Hepatocyte (in vitro differentiated cells): ENCODE measurements around the gene C10orf67. TPM values are rescaled to one million over a fixed set of nuclear protein-coding genes. Genes with fewer than 3 reads are reported as not detected.

Experiments
- DNase-seq: peaks from one replicate; pipeline ENCODE4 v3.0.0-alpha.2; 2016; ENCODE audit warnings: low spot score
- H2AFZ ChIP-seq: fragments of 200-600 bp; sonication (generic); 2 replicates; pipeline ENCODE4 v1.6.0; 2016; ENCODE audit warnings: antibody characterized with exemption, mild to moderate bottlenecking
- H3K27ac ChIP-seq: fragments of 200-600 bp; sonication (generic); 2 replicates; pipeline ENCODE4 v1.5.1; 2016; ENCODE audit warnings: mild to moderate bottlenecking
- H3K27me3 ChIP-seq: fragments of 200-600 bp; sonication (generic); 2 replicates; pipeline ENCODE4 v1.6.1; 2016
- H3K36me3 ChIP-seq: fragments of 200-600 bp; sonication (generic); replicated peaks from 2 replicates; pipeline ENCODE4 v1.5.1; 2016; ENCODE audit warnings: low read depth; ENCODE audit not compliant: insufficient read depth
- H3K4me1 ChIP-seq: fragments of 200-600 bp; sonication (generic); 2 replicates; pipeline ENCODE4 v1.5.1; 2016; ENCODE audit warnings: mild to moderate bottlenecking, moderate library complexity; ENCODE audit not compliant: insufficient read depth
- H3K4me2 ChIP-seq: fragments of 200-600 bp; sonication (generic); 2 replicates; pipeline ENCODE4 v1.6.0; 2016
- H3K4me3 ChIP-seq: fragments of 200-600 bp; sonication (generic); 2 replicates; pipeline ENCODE4 v1.5.1; 2016; ENCODE audit warnings: mild to moderate bottlenecking
- H3K79me2 ChIP-seq: fragments of 200-600 bp; sonication (generic); 2 replicates; pipeline ENCODE4 v1.6.0; 2017; ENCODE audit warnings: mild to moderate bottlenecking
- H3K9me2 ChIP-seq: fragments of 200-600 bp; sonication (generic); replicated peaks from 2 replicates; pipeline ENCODE4 v1.6.0; 2017; ENCODE audit warnings: mild to moderate bottlenecking; ENCODE audit not compliant: insufficient read depth
- H3K9me3 ChIP-seq: fragments of 200-600 bp; sonication (generic); 2 replicates; pipeline ENCODE4 v1.5.1; 2016; ENCODE audit warnings: low read depth, mild to moderate bottlenecking
- H4K20me1 ChIP-seq: fragments of 200-600 bp; sonication (generic); 2 replicates; pipeline ENCODE4 v1.6.0; 2016; ENCODE audit warnings: mild to moderate bottlenecking; ENCODE audit not compliant: insufficient read depth, poor library complexity, severe bottlenecking
- EZH2 ChIP-seq: fragments of 200-600 bp; sonication (generic); IDR thresholded peaks from 2 replicates; pipeline ENCODE4 v1.6.1; 2016; ENCODE audit warnings: antibody characterized with exemption, mild to moderate bottlenecking, borderline replicate concordance
- EZH2phosphoT487 ChIP-seq: fragments of 200-600 bp; sonication (generic); IDR thresholded peaks from one replicate; pipeline ENCODE4 v1.6.1; 2018; ENCODE audit warnings: antibody characterized with exemption, mild to moderate bottlenecking, low read depth, moderate library complexity; ENCODE audit not compliant: unreplicated experiment, severe bottlenecking
- WGBS: methylation state at CpG from one replicate; pipeline ENCODE4 v1.1.6; 2016; ENCODE audit warnings: low lambda C conversion rate; ENCODE audit errors: missing lambda C conversion rate; 5-methylcytosine and 5-hydroxymethylcytosine counted together
- microRNA counts: library from miRNA; unstranded; fragments of <30 nt; microRNA quantifications from one replicate; lab custom pipeline; 2017
- microRNA-seq: library from miRNA; unstranded; fragments of <30 nt; microRNA quantifications from one replicate; pipeline ENCODE4, GENCODE V29; 2017
- polyA plus RNA-seq: library from polyadenylated mRNA; unstranded; fragments of >200 nt; fragmentation: Nextera tagmentation; extraction: Ambion mirVana; gene quantifications from 2 replicates; pipeline ENCODE4 v1.2.1, GENCODE V29; 2016
- small RNA-seq: library from RNA; depleted of rRNA; stranded (forward); fragments of <200 nt; gene quantifications from one replicate; pipeline ENCODE3, GENCODE V24; 2014
- total RNA-seq: library from RNA; depleted of rRNA; stranded (reverse); fragments of >200 nt; gene quantifications from 2 replicates; pipeline ENCODE4 v1.2.3, GENCODE V29; 2014
- TF ChIP-seq, protein P1 (sequence below): fragments of 200-600 bp; sonication (generic); IDR thresholded peaks from 2 replicates; pipeline ENCODE4 v1.5.1; 2016; ENCODE audit warnings: antibody characterized with exemption, mild to moderate bottlenecking; ENCODE audit not compliant: poor library complexity

C10orf67 gene
- total and polyA plus RNA-seq, 2 experiments from 2014 or later = 0.10 TPM; not detected in 1

DNA sequence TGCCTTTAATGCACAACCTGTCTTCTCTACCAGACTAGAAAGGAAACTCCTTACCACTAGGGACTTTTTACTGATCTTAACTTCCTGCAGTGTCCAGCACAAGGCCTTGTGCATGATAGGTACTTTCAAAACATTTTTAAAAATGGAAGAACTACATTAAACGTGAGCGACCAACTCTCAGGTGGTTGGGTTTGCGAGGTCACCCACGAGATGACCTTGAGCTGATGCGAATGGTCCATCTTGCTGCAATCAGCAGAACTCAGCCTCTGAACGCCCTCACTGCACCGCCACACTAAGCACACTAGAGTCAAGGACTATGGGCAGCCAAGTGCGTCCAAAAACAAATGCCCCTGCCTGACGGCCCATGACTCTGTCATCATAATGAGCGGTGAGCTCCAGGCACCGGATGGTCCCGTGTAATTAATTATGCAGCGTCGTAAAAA is 187.3 kb downstream of the C10orf67 start:
- Histone ChIP-seq H4K20me1 (no peaks in the 10 kb centered on the region), H3K27me3 (peaks cover 33% of the 10 kb centered on the region), H3K36me3 (no peaks in the 10 kb centered on the region), H3K9me2 (no peaks in the 10 kb centered on the region), H3K4me2 (no peak overlapping the region), H3K4me3 (no peak overlapping the region), H3K9me3 (no peaks in the 10 kb centered on the region), H3K79me2 (no peaks in the 10 kb centered on the region), H3K4me1 (no peaks in the 10 kb centered on the region), H3K27ac (no peak overlapping the region), H2AFZ (no peak overlapping the region)
- WGBS = 74% methylated on average over 14 of the region's 14 CpGs
- TF ChIP-seq EZH2 (no peak), EZH2phosphoT487 (no peak)
- TF ChIP-seq, protein P1, sequence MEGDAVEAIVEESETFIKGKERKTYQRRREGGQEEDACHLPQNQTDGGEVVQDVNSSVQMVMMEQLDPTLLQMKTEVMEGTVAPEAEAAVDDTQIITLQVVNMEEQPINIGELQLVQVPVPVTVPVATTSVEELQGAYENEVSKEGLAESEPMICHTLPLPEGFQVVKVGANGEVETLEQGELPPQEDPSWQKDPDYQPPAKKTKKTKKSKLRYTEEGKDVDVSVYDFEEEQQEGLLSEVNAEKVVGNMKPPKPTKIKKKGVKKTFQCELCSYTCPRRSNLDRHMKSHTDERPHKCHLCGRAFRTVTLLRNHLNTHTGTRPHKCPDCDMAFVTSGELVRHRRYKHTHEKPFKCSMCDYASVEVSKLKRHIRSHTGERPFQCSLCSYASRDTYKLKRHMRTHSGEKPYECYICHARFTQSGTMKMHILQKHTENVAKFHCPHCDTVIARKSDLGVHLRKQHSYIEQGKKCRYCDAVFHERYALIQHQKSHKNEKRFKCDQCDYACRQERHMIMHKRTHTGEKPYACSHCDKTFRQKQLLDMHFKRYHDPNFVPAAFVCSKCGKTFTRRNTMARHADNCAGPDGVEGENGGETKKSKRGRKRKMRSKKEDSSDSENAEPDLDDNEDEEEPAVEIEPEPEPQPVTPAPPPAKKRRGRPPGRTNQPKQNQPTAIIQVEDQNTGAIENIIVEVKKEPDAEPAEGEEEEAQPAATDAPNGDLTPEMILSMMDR = no peak
- no peak for DNase-seq

DNA sequence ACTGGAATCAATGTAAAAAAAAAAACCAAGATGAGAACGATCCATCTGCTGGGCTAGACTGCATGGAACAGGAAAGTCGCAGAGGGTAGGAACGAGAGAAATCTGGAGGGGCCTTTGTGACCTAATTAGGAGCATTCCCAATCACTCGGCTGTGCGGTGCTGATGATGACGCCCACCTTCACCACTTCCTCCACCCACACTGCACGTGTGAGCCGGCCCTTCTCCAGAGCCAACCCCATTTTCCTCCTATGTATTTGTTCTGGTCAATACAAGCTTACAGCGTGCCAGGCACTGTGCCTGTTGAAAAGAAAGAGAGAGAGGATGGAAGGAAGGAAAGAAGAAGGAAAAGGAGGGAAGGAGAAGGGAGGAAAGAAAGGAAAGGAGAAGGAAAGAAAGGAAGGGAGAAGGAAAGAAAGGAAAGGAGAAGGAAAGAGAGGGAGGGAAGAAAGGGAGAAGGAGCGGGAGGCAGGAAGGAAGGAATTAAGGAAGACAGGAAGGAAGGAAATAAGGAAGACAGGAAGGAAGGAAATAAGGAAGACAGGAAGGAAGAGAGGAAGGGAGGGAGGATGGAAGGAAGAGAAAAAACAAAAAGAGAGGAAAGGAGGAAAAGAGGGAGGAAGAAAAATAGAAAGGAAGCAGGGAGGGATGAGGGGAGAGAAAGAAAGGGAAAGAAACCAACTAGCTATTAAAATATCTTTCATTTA is 188.0 kb downstream of the C10orf67 start:
- 72% methylated on average over 10 of the region's 10 CpGs for WGBS
- no peak for DNase-seq
- H3K4me3 ChIP-seq = no peak overlapping the region
- no peaks in the 10 kb centered on the region for H3K4me1 ChIP-seq
- no peaks in the 10 kb centered on the region for H3K79me2 ChIP-seq
- TF ChIP-seq EZH2phosphoT487 = no peak
- TF ChIP-seq, protein P1 = no peak
- TF ChIP-seq EZH2 = no peak
- no peak overlapping the region for H3K27ac ChIP-seq
- H3K4me2 ChIP-seq = no peak overlapping the region
- H3K9me2 ChIP-seq = no peaks in the 10 kb centered on the region
- peaks cover 26% of the 10 kb centered on the region for H3K27me3 ChIP-seq
- no peaks in the 10 kb centered on the region for H3K9me3 ChIP-seq
- no peaks in the 10 kb centered on the region for H3K36me3 ChIP-seq
- H2AFZ ChIP-seq = no peak overlapping the region
- H4K20me1 ChIP-seq = no peaks in the 10 kb centered on the region

DNA sequence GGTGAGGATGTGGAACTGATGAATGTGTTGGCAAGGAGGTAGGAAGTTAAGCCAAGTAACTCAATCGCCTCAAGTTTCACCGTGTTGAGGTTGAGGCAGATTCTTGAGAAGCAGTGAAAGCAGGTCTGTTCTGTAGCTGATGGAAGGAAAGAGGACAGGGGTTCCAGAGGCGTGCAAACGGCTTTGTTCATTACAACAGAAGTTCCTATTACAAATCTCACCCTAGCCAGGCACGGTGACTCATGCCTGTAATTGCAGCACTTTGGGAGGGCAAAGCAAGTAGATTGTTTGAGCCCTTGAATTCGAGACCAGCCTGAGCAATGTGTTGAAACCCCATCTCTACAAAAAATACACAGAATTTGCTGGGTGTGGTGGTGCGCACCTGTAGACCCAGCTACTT is 189.4 kb downstream of the C10orf67 start:
- Histone ChIP-seq H3K4me3 (no peak overlapping the region), H3K27me3 (peaks cover 12% of the 10 kb centered on the region), H3K9me3 (no peaks in the 10 kb centered on the region), H3K36me3 (no peaks in the 10 kb centered on the region), H3K4me1 (no peaks in the 10 kb centered on the region), H3K27ac (no peak overlapping the region), H3K4me2 (no peak overlapping the region), H3K9me2 (no peaks in the 10 kb centered on the region), H4K20me1 (no peaks in the 10 kb centered on the region), H2AFZ (no peak overlapping the region), H3K79me2 (no peaks in the 10 kb centered on the region)
- no peak for TF ChIP-seq EZH2phosphoT487
- TF ChIP-seq, protein P1 = no peak
- no peak for TF ChIP-seq EZH2
- DNase-seq = no peak
- WGBS = 83% methylated on average over 7 of the region's 7 CpGs

MicroRNA genes within 50 kb of the gene (microRNA counts, 767-probe panel; counts per million panel counts)
- not detected for microRNA hsa-miR-1254 (lab: Ali Mortazavi, UCI)

Small RNA genes lying within 50 kb of the gene (microRNA-seq; reads per million reads assigned to microRNA genes)
- not detected for gene MIR1254-2

Small RNA genes lying within 50 kb of the gene (small RNA-seq; reads per million reads assigned to genes)
- gene MIR1254-2 (not detected), gene RF00561 (not detected)

Other genes with a start within 250 kb of the C10orf67 start
- gene MSRB2, start 249.2 kb downstream of the C10orf67 start, total RNA-seq = 23.6 and 26.4 TPM in 2 replicates
- 83.5 and 90.2 TPM in 2 replicates for gene MSRB2, start 249.2 kb downstream of the C10orf67 start, polyA plus RNA-seq
- not detected in 2 replicates for gene PTF1A, start 152.5 kb downstream of the C10orf67 start, total RNA-seq
- 0.28 TPM in 1 of 2 replicates, not detected in the other for gene PTF1A, start 152.5 kb downstream of the C10orf67 start, polyA plus RNA-seq
- 29.0 and 31.7 TPM in 2 replicates for gene OTUD1, start 94.3 kb upstream of the C10orf67 start, total RNA-seq
- gene OTUD1, start 94.3 kb upstream of the C10orf67 start, polyA plus RNA-seq = 34.8 and 38.5 TPM in 2 replicates